MM.1S (cell line): ENCODE measurements around the gene SAXO1.

Source experiments
- DNase-seq: peaks from one replicate; pipeline ENCODE4 v3.0.0-alpha.2; 2015
- H2AFZ ChIP-seq: fragments of 300-600 bp; sonication (generic); 2 replicates; pipeline ENCODE4 v1.6.0; 2016; ENCODE audit warnings: antibody characterized with exemption, low read length
- H3F3A ChIP-seq: fragments of 300-600 bp; sonication (generic); 2 replicates; pipeline ENCODE4 v1.6.1; 2016; ENCODE audit warnings: mild to moderate bottlenecking, antibody characterized with exemption, low read length, moderate library complexity, mixed read lengths; ENCODE audit not compliant: insufficient read depth
- H3K27ac ChIP-seq: fragments of 300-600 bp; sonication (generic); 2 replicates; pipeline ENCODE4 v1.5.1; 2016; ENCODE audit warnings: mild to moderate bottlenecking, low read length
- H3K27me3 ChIP-seq: fragments of 300-600 bp; sonication (generic); replicated peaks from 2 replicates; pipeline ENCODE4 v1.6.0; 2016; ENCODE audit warnings: low read length; ENCODE audit not compliant: insufficient read depth
- H3K36me3 ChIP-seq: fragments of 300-600 bp; sonication (generic); replicated peaks from 2 replicates; pipeline ENCODE4 v1.6.1; 2016; ENCODE audit warnings: mild to moderate bottlenecking, low read length, mixed read lengths; ENCODE audit not compliant: insufficient read depth
- H3K4me1 ChIP-seq: fragments of 300-600 bp; sonication (generic); 2 replicates; pipeline ENCODE4 v1.6.1; 2016; ENCODE audit warnings: low read length, mixed read lengths
- H3K4me2 ChIP-seq: fragments of 300-600 bp; sonication (generic); 2 replicates; pipeline ENCODE4 v1.6.0; 2016; ENCODE audit warnings: low read depth, low read length
- H3K4me3 ChIP-seq: fragments of 300-600 bp; sonication (generic); 2 replicates; pipeline ENCODE4 v1.5.1; 2016; ENCODE audit warnings: low read length, mixed read lengths
- H3K79me2 ChIP-seq: fragments of 300-600 bp; sonication (generic); 2 replicates; pipeline ENCODE4 v1.6.1; 2016; ENCODE audit warnings: mixed run types, low read length, mixed read lengths
- H3K9ac ChIP-seq: fragments of 300-600 bp; sonication (generic); 2 replicates; pipeline ENCODE4 v1.6.1; 2016; ENCODE audit warnings: low read length, mixed read lengths
- H3K9me2 ChIP-seq: fragments of 300-600 bp; sonication (generic); replicated peaks from 2 replicates; pipeline ENCODE4 v1.6.1; 2016; ENCODE audit warnings: mild to moderate bottlenecking, low read length, mixed read lengths; ENCODE audit not compliant: insufficient read depth
- H3K9me3 ChIP-seq: fragments of 300-600 bp; sonication (generic); replicated peaks from 2 replicates; pipeline ENCODE4 v1.6.1; 2016; ENCODE audit warnings: mild to moderate bottlenecking, low read length, mixed read lengths; ENCODE audit not compliant: insufficient read depth
- H4K20me1 ChIP-seq: fragments of 300-600 bp; sonication (generic); 2 replicates; pipeline ENCODE4 v1.6.1; 2016; ENCODE audit warnings: mild to moderate bottlenecking, low read length, moderate library complexity, mixed read lengths; ENCODE audit not compliant: insufficient read depth
- EZH2 ChIP-seq: fragments of 300-600 bp; sonication (generic); optimal IDR thresholded peaks from 2 replicates; pipeline ENCODE3; 2017; ENCODE audit warnings: low read depth, mild to moderate bottlenecking, antibody characterized with exemption, low read length, mixed read lengths
- EZH2phosphoT487 ChIP-seq: fragments of 300-600 bp; sonication (generic); IDR thresholded peaks from 2 replicates; pipeline ENCODE4 v1.6.1; 2018; ENCODE audit warnings: antibody characterized with exemption, low read length
- TF ChIP-seq, protein P1 (sequence below): fragments of 300-600 bp; sonication (generic); IDR thresholded peaks from 2 replicates; pipeline ENCODE4 v1.5.1; 2016; ENCODE audit warnings: antibody characterized with exemption, low read length, mixed read lengths

Gene SAXO1

GRCh38 chr9:18888290-18888689 lies 144.7 kb downstream of the SAXO1 start:
- H3K4me2 ChIP-seq: no peak overlapping the region
- no peaks in the 10 kb centered on the region for H3K4me1 ChIP-seq
- no peak overlapping the region for H3K27ac ChIP-seq
- no peaks in the 10 kb centered on the region for H4K20me1 ChIP-seq
- no peaks in the 10 kb centered on the region for H3K9me2 ChIP-seq
- no peaks in the 10 kb centered on the region for H3F3A ChIP-seq
- no peak for DNase-seq
- no peak for TF ChIP-seq EZH2
- TF ChIP-seq, protein P1, sequence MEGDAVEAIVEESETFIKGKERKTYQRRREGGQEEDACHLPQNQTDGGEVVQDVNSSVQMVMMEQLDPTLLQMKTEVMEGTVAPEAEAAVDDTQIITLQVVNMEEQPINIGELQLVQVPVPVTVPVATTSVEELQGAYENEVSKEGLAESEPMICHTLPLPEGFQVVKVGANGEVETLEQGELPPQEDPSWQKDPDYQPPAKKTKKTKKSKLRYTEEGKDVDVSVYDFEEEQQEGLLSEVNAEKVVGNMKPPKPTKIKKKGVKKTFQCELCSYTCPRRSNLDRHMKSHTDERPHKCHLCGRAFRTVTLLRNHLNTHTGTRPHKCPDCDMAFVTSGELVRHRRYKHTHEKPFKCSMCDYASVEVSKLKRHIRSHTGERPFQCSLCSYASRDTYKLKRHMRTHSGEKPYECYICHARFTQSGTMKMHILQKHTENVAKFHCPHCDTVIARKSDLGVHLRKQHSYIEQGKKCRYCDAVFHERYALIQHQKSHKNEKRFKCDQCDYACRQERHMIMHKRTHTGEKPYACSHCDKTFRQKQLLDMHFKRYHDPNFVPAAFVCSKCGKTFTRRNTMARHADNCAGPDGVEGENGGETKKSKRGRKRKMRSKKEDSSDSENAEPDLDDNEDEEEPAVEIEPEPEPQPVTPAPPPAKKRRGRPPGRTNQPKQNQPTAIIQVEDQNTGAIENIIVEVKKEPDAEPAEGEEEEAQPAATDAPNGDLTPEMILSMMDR: no peak
- no peak for TF ChIP-seq EZH2phosphoT487
- H3K79me2 ChIP-seq: no peaks in the 10 kb centered on the region
- H3K4me3 ChIP-seq: no peak overlapping the region
- no peak overlapping the region for H2AFZ ChIP-seq
- no peaks in the 10 kb centered on the region for H3K9me3 ChIP-seq
- H3K27me3 ChIP-seq: no peaks in the 10 kb centered on the region
- no peak overlapping the region for H3K9ac ChIP-seq
- no peaks in the 10 kb centered on the region for H3K36me3 ChIP-seq

GRCh38 chr9:18887546-18887945 lies 145.5 kb downstream of the SAXO1 start:
- Histone ChIP-seq H3K4me1 (no peaks in the 10 kb centered on the region), H2AFZ (no peak overlapping the region), H3K27ac (no peak overlapping the region), H3K4me3 (no peak overlapping the region), H3K36me3 (no peaks in the 10 kb centered on the region), H3F3A (no peaks in the 10 kb centered on the region), H3K9me3 (no peaks in the 10 kb centered on the region), H3K27me3 (no peaks in the 10 kb centered on the region), H3K4me2 (no peak overlapping the region), H3K9me2 (no peaks in the 10 kb centered on the region), H3K79me2 (no peaks in the 10 kb centered on the region), H4K20me1 (no peaks in the 10 kb centered on the region), H3K9ac (no peak overlapping the region)
- TF ChIP-seq, protein P1: no peak
- TF ChIP-seq EZH2phosphoT487: no peak
- TF ChIP-seq EZH2: no peak
- DNase-seq: no peak

DNA sequence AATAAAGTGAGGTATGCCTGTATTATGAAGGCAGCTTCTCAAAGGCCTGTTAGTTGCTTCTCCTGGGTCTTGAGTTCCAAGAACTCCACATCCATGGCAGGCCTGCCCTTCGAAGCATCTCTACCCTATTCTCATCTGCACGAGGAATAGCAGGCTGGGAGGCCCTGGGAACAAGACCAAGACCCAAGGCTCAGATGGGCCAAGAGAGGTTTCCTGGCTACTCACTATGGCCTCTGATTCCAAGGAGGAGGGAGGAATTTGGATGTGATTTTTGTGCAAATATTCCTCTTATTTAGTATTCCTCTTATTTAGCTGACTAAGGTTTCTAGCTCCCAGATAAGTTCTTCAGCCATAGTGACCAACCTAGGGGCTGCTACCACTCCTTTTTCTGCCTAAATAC lies 151.3 kb downstream of the SAXO1 start:
- Histone ChIP-seq H3F3A (no peaks in the 10 kb centered on the region), H2AFZ (no peak overlapping the region), H4K20me1 (no peaks in the 10 kb centered on the region), H3K27ac (no peak overlapping the region), H3K9ac (no peak overlapping the region), H3K79me2 (no peaks in the 10 kb centered on the region), H3K4me2 (no peak overlapping the region), H3K4me1 (no peaks in the 10 kb centered on the region), H3K36me3 (no peaks in the 10 kb centered on the region), H3K4me3 (no peak overlapping the region), H3K9me2 (no peaks in the 10 kb centered on the region), H3K27me3 (no peaks in the 10 kb centered on the region), H3K9me3 (no peaks in the 10 kb centered on the region)
- no peak for TF ChIP-seq EZH2
- TF ChIP-seq, protein P1: no peak
- TF ChIP-seq EZH2phosphoT487: no peak
- DNase-seq: no peak
